HEK293 (cell line): Measurements from ENCODE around the gene APCDD1.

Experiments used
- CTCF ChIA-PET: fragments of 350-600 bp; formaldehyde crosslinking; extraction: SDS; loops from one replicate; lab custom pipeline; 2021; ENCODE audit warnings: antibody characterized with exemption; lab: Yijun Ruan, JAX
- POLR2A ChIA-PET: fragments of 300-600 bp; formaldehyde crosslinking; extraction: SDS; loops from one replicate; lab custom pipeline; 2020; ENCODE audit warnings: antibody characterized with exemption, inconsistent platforms; lab: Yijun Ruan, JAX
- H3K27ac ChIP-seq: fragments of 200-500 bp; sonication (Bioruptor generic); 2 replicates; pipeline ENCODE4 v1.5.1; 2014; ENCODE audit warnings: low read depth, low read length, control low read depth, inconsistent platforms; ENCODE audit errors: extremely low read depth
- H3K36me3 ChIP-seq, 2 experiments: fragments of 200-500 bp in 1 of 2; sonication (Bioruptor generic) in 1 of 2; 1 replicate in 1 of 2; 2 replicates in 1 of 2; pipeline ENCODE4 v1.5.1; 2014 to 2017; ENCODE audit warnings: inconsistent platforms in 2 of 2, low read length in 2 of 2; ENCODE audit not compliant: control insufficient read depth in 2 of 2, insufficient read depth in 1 of 2
- H3K4me1 ChIP-seq: fragments of 200-500 bp; sonication (Bioruptor generic); 2 replicates; pipeline ENCODE4 v1.5.1; 2014; ENCODE audit warnings: mild to moderate bottlenecking, low read length, inconsistent platforms; ENCODE audit not compliant: control insufficient read depth, insufficient read depth
- H3K4me3 ChIP-seq: 2 replicates; pipeline ENCODE4 v1.5.1; 2011; ENCODE audit warnings: low read depth, mild to moderate bottlenecking, control low read depth, low read length, moderate library complexity
- H3K9me3 ChIP-seq: fragments of 200-500 bp; sonication (Bioruptor generic); 2 replicates; pipeline ENCODE4 v1.5.1; 2014; ENCODE audit warnings: low read depth, low read length, inconsistent platforms; ENCODE audit not compliant: control insufficient read depth, insufficient read depth
- GLI4 ChIP-seq: fragments of 450-650 bp; formaldehyde crosslinking; IDR thresholded peaks from 2 replicates; pipeline ENCODE4 v1.5.1; 2016; ENCODE audit warnings: missing biosample characterization, missing genetic modification characterization
- HOXD13 ChIP-seq: sonication (generic); formaldehyde crosslinking; IDR thresholded peaks from 2 replicates; pipeline ENCODE4 v1.8.0; 2022; ENCODE audit warnings: missing genetic modification reagents, borderline replicate concordance
- MEIS1 ChIP-seq: sonication (generic); formaldehyde crosslinking; IDR thresholded peaks from 2 replicates; pipeline ENCODE4 v1.8.1; 2022; ENCODE audit warnings: missing genetic modification reagents, mild to moderate bottlenecking, borderline replicate concordance
- MZF1 ChIP-seq: fragments of 450-650 bp; formaldehyde crosslinking; IDR thresholded peaks from 2 replicates; pipeline ENCODE4 v1.5.1; 2017; ENCODE audit warnings: missing biosample characterization, missing genetic modification characterization, borderline replicate concordance
- REST ChIP-seq: fragments of 450-650 bp; formaldehyde crosslinking; IDR thresholded peaks from 2 replicates; pipeline ENCODE4 v1.5.1; 2016; ENCODE audit warnings: missing biosample characterization, missing genetic modification characterization
- SALL2 ChIP-seq: fragments of 450-650 bp; formaldehyde crosslinking; IDR thresholded peaks from 2 replicates; pipeline ENCODE4 v1.5.0; 2017; ENCODE audit warnings: missing biosample characterization, mild to moderate bottlenecking, missing genetic modification characterization, borderline replicate concordance
- TRIM28 ChIP-seq: IDR thresholded peaks from 2 replicates; pipeline ENCODE4 v1.6.1; 2011; ENCODE audit warnings: low read length, control low read depth, borderline replicate concordance
- ZBTB1 ChIP-seq: fragments of 450-650 bp; formaldehyde crosslinking; IDR thresholded peaks from 2 replicates; pipeline ENCODE4 v1.5.1; 2016; ENCODE audit warnings: missing biosample characterization, missing genetic modification characterization
- ZNF138 ChIP-seq: fragments of 450-650 bp; formaldehyde crosslinking; IDR thresholded peaks from 2 replicates; pipeline ENCODE4 v1.5.1; 2016; ENCODE audit warnings: missing biosample characterization, missing genetic modification characterization, borderline replicate concordance
- ZNF248 ChIP-seq: fragments of 450-650 bp; formaldehyde crosslinking; IDR thresholded peaks from 2 replicates; pipeline ENCODE4 v1.5.1; 2017; ENCODE audit warnings: missing biosample characterization, missing genetic modification characterization
- ZNF26 ChIP-seq: fragments of 450-650 bp; formaldehyde crosslinking; IDR thresholded peaks from 2 replicates; pipeline ENCODE4 v1.5.1; 2016; ENCODE audit warnings: missing biosample characterization, missing genetic modification characterization
- ZNF335 ChIP-seq: fragments of 450-650 bp; formaldehyde crosslinking; conservative IDR thresholded peaks from 2 replicates; pipeline ENCODE4 v1.5.1; 2016; ENCODE audit warnings: missing biosample characterization, missing genetic modification characterization
- ZNF341 ChIP-seq: fragments of 450-650 bp; formaldehyde crosslinking; IDR thresholded peaks from 2 replicates; pipeline ENCODE4; 2016; ENCODE audit warnings: low read depth, missing biosample characterization, missing genetic modification characterization
- ZNF416 ChIP-seq: fragments of 450-650 bp; formaldehyde crosslinking; IDR thresholded peaks from 2 replicates; pipeline ENCODE4 v1.5.1; 2016; ENCODE audit warnings: missing biosample characterization, missing genetic modification characterization
- ZNF488 ChIP-seq: fragments of 450-650 bp; formaldehyde crosslinking; IDR thresholded peaks from 2 replicates; pipeline ENCODE4 v1.5.1; 2016; ENCODE audit warnings: missing biosample characterization, missing genetic modification characterization
- ZNF513 ChIP-seq: fragments of 450-650 bp; IDR thresholded peaks from 2 replicates; pipeline ENCODE4 v1.5.1; 2018; ENCODE audit warnings: missing biosample characterization, missing genetic modification characterization
- ZNF548 ChIP-seq: fragments of 450-650 bp; formaldehyde crosslinking; IDR thresholded peaks from 2 replicates; pipeline ENCODE4 v1.5.1; 2016; ENCODE audit warnings: missing biosample characterization, missing genetic modification characterization
- ZNF560 ChIP-seq: fragments of 450-650 bp; formaldehyde crosslinking; IDR thresholded peaks from 2 replicates; pipeline ENCODE4 v1.5.1; 2017; ENCODE audit warnings: missing biosample characterization, missing genetic modification characterization, borderline replicate concordance
- ZNF571 ChIP-seq: fragments of 450-650 bp; formaldehyde crosslinking; IDR thresholded peaks from 2 replicates; pipeline ENCODE4 v1.5.0; 2017; ENCODE audit warnings: missing biosample characterization, missing genetic modification characterization
- ZNF670 ChIP-seq: fragments of 450-650 bp; formaldehyde crosslinking; IDR thresholded peaks from 2 replicates; pipeline ENCODE4 v1.5.1; 2016; ENCODE audit warnings: missing biosample characterization, missing genetic modification characterization, low read depth
- ZNF747 ChIP-seq: fragments of 450-650 bp; formaldehyde crosslinking; IDR thresholded peaks from 2 replicates; pipeline ENCODE4 v1.5.1; 2016; ENCODE audit warnings: missing biosample characterization, missing genetic modification characterization
- ZXDB ChIP-seq: fragments of 450-650 bp; formaldehyde crosslinking; IDR thresholded peaks from 2 replicates; pipeline ENCODE4 v1.5.1; 2016; ENCODE audit warnings: missing biosample characterization, missing genetic modification characterization
- TF ChIP-seq, protein P1 (sequence below): fragments of 450-650 bp; formaldehyde crosslinking; IDR thresholded peaks from 2 replicates; pipeline ENCODE4 v1.5.1; 2016; ENCODE audit warnings: missing biosample characterization, missing genetic modification characterization
- TF ChIP-seq, protein P2 (sequence below): fragments of 450-650 bp; formaldehyde crosslinking; IDR thresholded peaks from 2 replicates; pipeline ENCODE4 v1.5.1; 2016; ENCODE audit warnings: missing biosample characterization, missing genetic modification characterization

Gene APCDD1

GRCh38 chr18:10485475-10485874 is 31.0 kb downstream of the APCDD1 start:
- no peaks in the 10 kb centered on the region for H3K4me1 ChIP-seq
- CTCF ChIA-PET, result interaction anchor here (0.7 to 1.3 kb wide), 2 partner anchors 13 to 33 kb away, joined by 3 to 4 read pairs; no protein-coding TSS in a partner anchor
- H3K27ac ChIP-seq, result no peak overlapping the region
- peaks cover 0 to 4% of the 10 kb centered on the region in 2 experiments; a peak in 1 of 3 replicates for H3K36me3 ChIP-seq
- no peak for TF ChIP-seq MEIS1 (CRISPR knock-in tag)
- TF ChIP-seq, protein P1, sequence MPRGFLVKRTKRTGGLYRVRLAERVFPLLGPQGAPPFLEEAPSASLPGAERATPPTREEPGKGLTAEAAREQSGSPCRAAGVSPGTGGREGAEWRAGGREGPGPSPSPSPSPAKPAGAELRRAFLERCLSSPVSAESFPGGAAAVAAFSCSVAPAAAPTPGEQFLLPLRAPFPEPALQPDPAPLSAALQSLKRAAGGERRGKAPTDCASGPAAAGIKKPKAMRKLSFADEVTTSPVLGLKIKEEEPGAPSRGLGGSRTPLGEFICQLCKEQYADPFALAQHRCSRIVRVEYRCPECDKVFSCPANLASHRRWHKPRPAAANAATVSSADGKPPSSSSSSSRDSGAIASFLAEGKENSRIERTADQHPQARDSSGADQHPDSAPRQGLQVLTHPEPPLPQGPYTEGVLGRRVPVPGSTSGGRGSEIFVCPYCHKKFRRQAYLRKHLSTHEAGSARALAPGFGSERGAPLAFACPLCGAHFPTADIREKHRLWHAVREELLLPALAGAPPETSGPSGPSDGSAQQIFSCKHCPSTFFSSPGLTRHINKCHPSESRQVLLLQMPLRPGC (tag by site-specific recombination), result no peak
- no peak for TF ChIP-seq ZNF747 (tag by site-specific recombination)
- TF ChIP-seq ZBTB1 (tag by site-specific recombination), result no peak
- TF ChIP-seq ZNF571 (tag by site-specific recombination), result no peak
- no peak for TF ChIP-seq ZNF138 (tag by site-specific recombination)
- no peak for TF ChIP-seq ZNF335 (tag by site-specific recombination)
- no peak for TF ChIP-seq ZNF248 (tag by site-specific recombination)
- no peak for TF ChIP-seq ZXDB (tag by site-specific recombination)
- no peak for TF ChIP-seq ZNF670
- no peak for TF ChIP-seq ZNF26 (tag by site-specific recombination)
- TF ChIP-seq ZNF341, result no peak
- TF ChIP-seq, all 188 proteins: peak for 0
- no peak overlapping the region for H3K4me3 ChIP-seq
- POLR2A ChIA-PET, result no interaction called here
- no peaks in the 10 kb centered on the region for H3K9me3 ChIP-seq

DNA sequence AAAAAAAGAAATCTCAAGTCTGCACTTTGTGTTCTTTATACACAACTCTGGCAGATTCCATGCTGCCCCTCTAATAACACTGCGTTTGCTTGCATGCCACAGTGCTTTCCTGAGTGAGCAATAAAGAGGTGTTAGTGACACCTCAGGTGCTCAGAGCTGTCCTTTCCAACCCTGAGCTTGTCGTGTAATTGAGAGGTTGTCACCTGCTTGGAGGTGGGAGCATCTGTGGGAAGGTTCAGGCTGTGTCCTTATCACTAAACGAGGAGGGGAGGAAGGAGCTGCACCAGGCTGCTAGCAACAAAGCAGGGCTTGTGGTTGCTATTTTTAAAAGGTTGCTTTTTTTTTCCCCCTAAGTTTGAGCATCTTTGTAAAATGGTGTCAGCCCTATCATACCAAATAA is 31.9 kb downstream of the APCDD1 start:
- H3K27ac ChIP-seq, result no peak overlapping the region
- POLR2A ChIA-PET, result no interaction called here
- TF ChIP-seq SALL2, result no peak
- TF ChIP-seq ZNF416, result no peak
- TF ChIP-seq ZNF548, result no peak
- no peak for TF ChIP-seq MZF1
- no peak for TF ChIP-seq ZNF560 (tag by site-specific recombination)
- no peak for TF ChIP-seq ZNF488 (tag by site-specific recombination)
- no peak for TF ChIP-seq HOXD13 (CRISPR knock-in tag)
- TF ChIP-seq, protein P2, sequence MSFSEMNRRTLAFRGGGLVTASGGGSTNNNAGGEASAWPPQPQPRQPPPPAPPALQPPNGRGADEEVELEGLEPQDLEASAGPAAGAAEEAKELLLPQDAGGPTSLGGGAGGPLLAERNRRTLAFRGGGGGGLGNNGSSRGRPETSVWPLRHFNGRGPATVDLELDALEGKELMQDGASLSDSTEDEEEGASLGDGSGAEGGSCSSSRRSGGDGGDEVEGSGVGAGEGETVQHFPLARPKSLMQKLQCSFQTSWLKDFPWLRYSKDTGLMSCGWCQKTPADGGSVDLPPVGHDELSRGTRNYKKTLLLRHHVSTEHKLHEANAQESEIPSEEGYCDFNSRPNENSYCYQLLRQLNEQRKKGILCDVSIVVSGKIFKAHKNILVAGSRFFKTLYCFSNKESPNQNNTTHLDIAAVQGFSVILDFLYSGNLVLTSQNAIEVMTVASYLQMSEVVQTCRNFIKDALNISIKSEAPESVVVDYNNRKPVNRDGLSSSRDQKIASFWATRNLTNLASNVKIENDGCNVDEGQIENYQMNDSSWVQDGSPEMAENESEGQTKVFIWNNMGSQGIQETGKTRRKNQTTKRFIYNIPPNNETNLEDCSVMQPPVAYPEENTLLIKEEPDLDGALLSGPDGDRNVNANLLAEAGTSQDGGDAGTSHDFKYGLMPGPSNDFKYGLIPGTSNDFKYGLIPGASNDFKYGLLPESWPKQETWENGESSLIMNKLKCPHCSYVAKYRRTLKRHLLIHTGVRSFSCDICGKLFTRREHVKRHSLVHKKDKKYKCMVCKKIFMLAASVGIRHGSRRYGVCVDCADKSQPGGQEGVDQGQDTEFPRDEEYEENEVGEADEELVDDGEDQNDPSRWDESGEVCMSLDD (tag by site-specific recombination), result no peak
- TF ChIP-seq ZBTB1 (tag by site-specific recombination), result no peak
- no peak for TF ChIP-seq TRIM28
- no peak for TF ChIP-seq ZNF513
- no peak for TF ChIP-seq GLI4 (tag by site-specific recombination)
- no peak for TF ChIP-seq REST (tag by site-specific recombination)

More for the DNA sequence above, 31.9 kb downstream of the APCDD1 start:
- H3K4me1 ChIP-seq, result no peaks in the 10 kb centered on the region
- H3K9me3 ChIP-seq, result no peaks in the 10 kb centered on the region
- CTCF ChIA-PET, result interaction anchor here (0.7 to 1.3 kb wide), 2 partner anchors 12 to 32 kb away, joined by 3 to 4 read pairs; no protein-coding TSS in a partner anchor
- no peak overlapping the region for H3K4me3 ChIP-seq
- peaks cover 0 to 4% of the 10 kb centered on the region in 2 experiments; a peak in 1 of 3 replicates for H3K36me3 ChIP-seq
